Cardiac fibroblast (primary cell): Measurements from ENCODE around the gene KLHL17.
A peak's percentile ranks its signal among the peaks of the same experiment; 100 is the strongest.
"Not testable (repeated sequence)": the region's sequence is repeated elsewhere in the genome, so short reads cannot be mapped to it uniquely, and the experiment has no call there.

ENCODE experiments used
- DNase-seq, 2 donors: peaks; one replicate each; pipeline versions ENCODE4 v3.0.0 to v3.0.0-alpha.2; 2010; ENCODE audit warnings: low read depth in 2 of 2
- H3K4me3 ChIP-seq, 2 donors: replicated peaks in 1 of 2; 1 replicate in 1 of 2; 2 replicates in 1 of 2; pipeline ENCODE4 v1.5.1; 2011; ENCODE audit warnings: low read depth in 2 of 2, low read length in 2 of 2, mild to moderate bottlenecking in 2 of 2, moderate library complexity in 1 of 2
- TF ChIP-seq, protein P1 (sequence below): IDR thresholded peaks from one replicate; pipeline ENCODE4 v1.5.1; 2011; ENCODE audit warnings: low read depth, mild to moderate bottlenecking, low read length, inconsistent platforms

Gene KLHL17

DNA sequence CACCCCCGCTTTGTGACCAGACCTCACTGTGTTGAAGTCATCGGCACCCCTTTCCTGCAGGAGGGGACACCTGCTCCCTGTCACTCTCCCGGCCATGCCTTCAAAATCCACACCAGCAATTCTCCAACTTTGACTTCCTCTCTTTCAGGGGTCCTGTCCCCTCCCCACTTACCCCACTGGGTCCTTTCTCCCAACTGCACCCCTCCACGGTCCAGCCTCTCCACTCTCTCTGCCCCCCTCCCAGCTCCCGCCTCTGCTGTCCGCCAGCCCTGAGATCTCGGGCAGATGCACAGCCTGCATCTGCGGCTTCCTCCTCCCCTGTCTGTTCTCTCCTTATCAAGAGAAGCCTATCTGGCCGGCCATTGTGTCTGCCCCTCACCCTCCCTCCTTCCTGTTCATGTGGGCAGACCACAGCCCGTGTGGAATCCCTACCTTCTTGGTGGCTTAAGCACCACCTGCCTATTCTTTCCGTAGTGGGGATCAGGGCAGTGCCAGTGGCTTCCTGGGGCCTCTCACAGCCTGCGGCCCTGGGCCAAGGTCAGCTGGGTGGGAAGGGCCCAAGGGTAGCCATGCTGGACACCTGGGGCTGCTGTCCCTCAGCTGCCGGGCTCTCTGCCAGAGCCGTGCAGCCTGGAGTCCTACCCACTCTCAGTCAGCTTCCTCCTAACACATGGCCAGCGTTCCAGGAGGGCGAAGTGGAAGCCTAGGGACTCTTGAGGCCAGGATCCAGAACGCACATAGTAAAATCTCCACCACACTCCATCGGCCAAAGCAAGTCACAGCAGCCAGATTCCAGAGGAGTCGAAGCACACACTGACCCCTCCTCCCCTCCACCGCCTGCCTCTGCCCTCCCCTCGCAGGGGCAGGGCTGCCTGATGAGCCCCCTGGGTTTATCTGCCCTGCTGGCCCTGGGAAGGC is 44.7 kb downstream of the KLHL17 start:
- H3K4me3 ChIP-seq = no peak overlapping the region
- peak in 1 of 2 donors; percentile 67 for DNase-seq
- TF ChIP-seq, protein P1, sequence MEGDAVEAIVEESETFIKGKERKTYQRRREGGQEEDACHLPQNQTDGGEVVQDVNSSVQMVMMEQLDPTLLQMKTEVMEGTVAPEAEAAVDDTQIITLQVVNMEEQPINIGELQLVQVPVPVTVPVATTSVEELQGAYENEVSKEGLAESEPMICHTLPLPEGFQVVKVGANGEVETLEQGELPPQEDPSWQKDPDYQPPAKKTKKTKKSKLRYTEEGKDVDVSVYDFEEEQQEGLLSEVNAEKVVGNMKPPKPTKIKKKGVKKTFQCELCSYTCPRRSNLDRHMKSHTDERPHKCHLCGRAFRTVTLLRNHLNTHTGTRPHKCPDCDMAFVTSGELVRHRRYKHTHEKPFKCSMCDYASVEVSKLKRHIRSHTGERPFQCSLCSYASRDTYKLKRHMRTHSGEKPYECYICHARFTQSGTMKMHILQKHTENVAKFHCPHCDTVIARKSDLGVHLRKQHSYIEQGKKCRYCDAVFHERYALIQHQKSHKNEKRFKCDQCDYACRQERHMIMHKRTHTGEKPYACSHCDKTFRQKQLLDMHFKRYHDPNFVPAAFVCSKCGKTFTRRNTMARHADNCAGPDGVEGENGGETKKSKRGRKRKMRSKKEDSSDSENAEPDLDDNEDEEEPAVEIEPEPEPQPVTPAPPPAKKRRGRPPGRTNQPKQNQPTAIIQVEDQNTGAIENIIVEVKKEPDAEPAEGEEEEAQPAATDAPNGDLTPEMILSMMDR = no peak

DNA sequence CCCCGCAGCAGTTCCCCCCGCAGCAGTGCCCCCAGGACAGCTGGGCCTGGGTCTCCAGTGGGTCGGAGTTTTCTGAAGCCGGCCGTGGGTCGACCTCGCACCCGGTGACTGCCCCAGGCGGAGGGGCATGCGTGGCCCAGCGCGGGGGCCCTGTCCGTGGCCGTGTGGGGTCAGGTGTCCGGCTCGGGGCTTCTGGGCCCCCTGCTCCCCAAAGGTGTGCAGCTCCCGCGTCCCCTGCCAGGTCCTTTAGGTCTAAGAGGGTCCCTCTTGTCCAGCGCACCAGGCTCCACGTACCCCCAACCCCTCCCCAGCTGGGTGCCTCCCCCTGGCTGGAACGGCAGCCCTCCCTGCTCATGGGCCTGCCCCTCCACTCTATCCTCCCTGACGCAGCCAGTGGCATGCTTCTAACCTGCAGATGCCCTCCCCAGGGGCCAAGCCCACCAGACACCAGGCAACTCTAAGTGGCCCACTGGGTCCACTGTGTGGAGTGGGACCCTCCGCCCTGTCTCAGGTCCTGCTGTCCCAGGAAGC is 45.5 kb downstream of the KLHL17 start:
- DNase-seq = no peak
- TF ChIP-seq, protein P1 = no peak
- H3K4me3 ChIP-seq = no peak overlapping the region

DNA sequence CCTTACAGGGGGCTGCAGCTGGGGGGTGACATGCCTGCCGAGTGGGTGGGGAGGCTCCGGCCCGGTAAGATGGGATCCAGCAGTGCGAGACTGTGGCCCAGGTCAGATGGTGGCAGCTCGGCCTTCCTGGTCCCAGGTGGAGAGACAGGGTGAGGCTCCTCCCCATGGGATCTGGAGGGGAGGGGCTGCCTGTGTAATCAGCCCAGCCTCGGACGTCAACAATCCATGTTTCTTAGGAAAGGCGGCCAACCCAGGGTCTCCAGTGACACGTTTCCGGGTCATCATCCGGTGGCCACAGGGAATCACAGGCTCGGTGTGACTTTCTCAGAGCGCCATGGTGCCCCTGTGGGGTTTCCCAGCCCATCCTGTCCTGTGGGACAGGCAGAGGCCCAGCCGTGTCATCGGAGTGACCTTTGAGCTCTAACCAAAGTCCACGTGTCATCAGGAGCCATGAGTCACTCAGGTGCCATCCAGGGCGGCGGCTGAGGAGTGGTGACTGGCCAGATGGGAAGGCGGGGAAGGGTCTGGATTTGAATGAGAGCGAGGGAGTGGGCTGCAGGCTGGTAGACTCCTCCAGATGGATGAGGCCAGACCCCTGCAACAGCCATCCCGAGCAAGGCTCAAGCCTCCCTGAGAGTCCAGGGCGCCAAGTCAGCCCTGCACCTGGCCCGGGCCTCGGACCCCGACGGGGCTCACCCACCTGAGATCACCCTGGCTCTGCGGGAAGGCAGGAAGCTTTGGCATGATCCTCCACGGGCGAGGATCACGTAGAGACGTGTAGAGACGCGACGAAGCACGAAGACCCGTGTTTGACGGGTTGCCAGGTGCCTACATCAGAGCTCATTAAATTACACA is 46.1 kb downstream of the KLHL17 start:
- TF ChIP-seq, protein P1 = no peak
- H3K4me3 ChIP-seq = no peak overlapping the region
- DNase-seq = no peak

DNA sequence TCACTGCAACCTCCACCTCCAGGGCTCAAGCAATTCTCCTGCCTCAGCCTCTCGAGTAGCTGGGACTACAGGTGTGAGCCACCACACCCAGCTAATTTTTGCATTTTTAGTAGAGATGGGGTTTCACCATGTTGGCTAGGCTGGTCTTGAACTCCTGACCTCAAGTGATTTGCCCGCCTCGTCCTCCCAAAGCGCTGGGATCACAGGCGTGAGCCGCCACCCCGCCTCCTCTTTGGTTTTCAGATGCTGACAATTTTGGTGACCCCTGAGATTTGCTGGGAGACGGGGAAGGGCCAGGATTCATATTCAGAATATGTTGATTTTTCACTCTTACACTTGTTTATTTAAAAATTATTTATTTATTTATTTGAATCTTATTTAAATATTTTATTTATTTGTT is 49.7 kb downstream of the KLHL17 start:
- DNase-seq, H3K4me3 ChIP-seq: not testable (repeated sequence)

DNA sequence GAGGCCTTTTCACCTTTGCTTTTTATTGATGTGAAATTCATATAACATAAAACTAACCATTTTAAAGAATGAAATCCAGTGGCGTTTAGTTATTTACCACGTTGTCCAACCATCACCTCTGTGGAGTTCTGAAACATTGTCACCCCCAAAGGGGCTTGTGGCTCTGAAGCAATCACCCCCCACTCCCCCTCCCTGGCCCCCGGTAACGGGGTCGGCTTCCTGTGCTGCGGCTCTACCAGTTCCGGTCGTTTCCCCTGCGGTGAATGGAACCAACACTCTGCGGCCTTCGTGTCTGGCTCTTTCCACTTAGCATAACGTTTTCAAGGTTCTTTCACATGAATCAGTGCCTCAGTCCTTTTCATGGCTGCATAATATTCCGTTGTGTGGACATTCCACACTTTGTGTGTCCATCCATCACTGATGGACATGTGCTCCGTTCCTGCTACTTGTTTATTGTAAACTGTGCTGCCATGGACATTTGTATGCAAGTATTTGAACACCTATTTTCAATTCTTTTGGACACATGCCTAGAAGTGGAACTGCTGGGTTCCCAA is 51.1 kb downstream of the KLHL17 start:
- TF ChIP-seq, protein P1 = no peak
- H3K4me3 ChIP-seq = no peak overlapping the region
- no peak for DNase-seq

DNA sequence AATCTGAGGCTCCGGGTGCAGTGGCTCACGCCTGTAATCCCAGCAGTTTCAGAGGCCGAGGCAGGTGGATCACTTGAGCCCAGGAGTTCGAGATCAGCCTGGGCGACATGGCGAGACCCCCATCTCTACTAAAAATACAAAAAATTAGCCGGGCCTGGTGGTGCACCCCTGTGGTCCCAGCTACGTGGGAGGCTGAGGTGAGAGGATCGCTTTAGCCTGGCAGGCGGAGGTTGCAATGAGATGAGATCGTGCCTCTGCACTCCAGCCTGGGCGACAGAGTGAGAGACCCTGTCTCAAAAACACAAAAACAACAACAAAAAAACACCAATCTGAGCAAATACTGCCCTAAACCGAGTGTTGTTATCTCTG is 52.3 kb downstream of the KLHL17 start:
- not testable (repeated sequence) for DNase-seq
- H3K4me3 ChIP-seq = peak overlapping the region; percentile 64 to 76

DNA sequence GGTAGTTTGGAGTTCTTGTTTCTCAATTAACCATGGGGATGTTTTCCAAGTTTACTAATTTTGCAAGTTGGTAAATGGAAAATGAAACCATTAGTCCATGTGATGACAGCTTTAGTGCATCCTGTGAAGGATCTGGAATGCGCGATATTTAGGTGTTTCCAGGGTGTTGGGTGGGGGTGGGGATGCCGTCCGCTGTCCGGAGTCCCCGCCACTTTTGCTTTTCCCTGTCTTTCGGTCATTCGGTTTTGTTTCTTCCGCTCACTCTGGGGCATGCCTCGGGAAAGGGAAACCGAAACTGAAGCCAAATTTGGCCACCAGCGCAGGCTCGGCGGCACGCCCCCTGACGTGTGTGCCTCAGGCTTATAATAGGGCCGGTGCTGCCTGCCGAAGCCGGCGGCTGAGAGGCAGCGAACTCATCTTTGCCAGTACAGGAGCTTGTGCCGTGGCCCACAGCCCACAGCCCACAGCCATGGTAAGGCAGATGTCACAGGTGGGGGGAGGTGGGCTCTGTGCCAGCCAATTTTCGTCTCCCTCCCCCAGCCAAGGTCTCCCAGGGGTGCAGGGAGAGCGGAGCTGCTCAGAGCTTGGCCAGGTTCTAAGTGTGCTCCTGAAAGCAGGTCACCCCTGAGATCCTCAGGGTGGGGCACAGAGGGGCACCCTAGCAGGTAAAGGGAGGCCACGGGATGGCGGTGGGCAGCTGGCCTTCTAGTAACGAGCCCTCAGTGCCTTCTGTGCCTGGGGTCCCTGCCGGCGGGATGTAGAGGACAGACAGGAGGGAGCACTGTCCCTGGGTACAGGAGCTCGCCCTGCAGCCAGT is 52.9 kb downstream of the KLHL17 start, which contains the start of gene ISG15:
ISG15 (plus strand) TSS at position 393 of the 817 bp plus-strand sequence; CDS start at position 470, 77 bp downstream.
- peak within 1 kb of the TSS; percentile 64 to 76 for H3K4me3 ChIP-seq
- TF ChIP-seq, protein P1 = no peak
- peak; percentile 86 to 89 for DNase-seq
